Heart left ventricle (tissue), 16 donors: Measurements from ENCODE around the gene CRY2. TPM values are rescaled to one million over a fixed set of nuclear protein-coding genes. Genes with fewer than 3 reads are reported as not detected.
A peak's percentile ranks its signal among the peaks of the same experiment; 100 is the strongest.

ENCODE experiments used
- ATAC-seq, 4 donors: fragments of 200-7000 bp; cut with Tn5 transposase; one replicate each; pipeline ENCODE4 v1.9.1; 2020 to 2022; ENCODE audit warnings: moderate library complexity in 4 of 4, mild to moderate bottlenecking in 3 of 4, moderate number of reproducible peaks in 1 of 4
- DNase-seq, 5 donors: peaks; one replicate each; pipeline ENCODE4 v3.0.0-alpha.2; 2020
- H3K27ac ChIP-seq, 12 donors: fragments of 200-600 bp; sonication (generic) in 4 of 12; one replicate each; pipeline versions ENCODE4 v1.5.0 to v1.8.0; 2016 to 2022; ENCODE audit warnings: mild to moderate bottlenecking in 2 of 12
- H3K27me3 ChIP-seq, 9 donors: fragments of 200-600 bp; sonication (generic) in 2 of 9; one replicate each; pipeline versions ENCODE4 v1.5.1 to v1.8.0; 2016 to 2022; ENCODE audit warnings: mild to moderate bottlenecking in 3 of 9
- H3K36me3 ChIP-seq, 9 donors: fragments of 200-600 bp; sonication (generic) in 2 of 9; one replicate each; pipeline versions ENCODE4 v1.5.0 to v1.8.0; 2018 to 2022; ENCODE audit warnings: mild to moderate bottlenecking in 2 of 9
- H3K4me1 ChIP-seq, 12 donors: fragments of 200-600 bp; sonication (generic) in 4 of 12; one replicate each; pipeline versions ENCODE4 v1.5.0 to v1.8.0; 2016 to 2022; ENCODE audit warnings: mild to moderate bottlenecking in 3 of 12
- H3K4me3 ChIP-seq, 12 donors: fragments of 200-600 bp; sonication (generic) in 4 of 12; one replicate each; pipeline versions ENCODE4 v1.5.0 to v1.8.0; 2017 to 2022; ENCODE audit warnings: mild to moderate bottlenecking in 9 of 12, moderate library complexity in 4 of 12
- H3K9me3 ChIP-seq, 12 donors: fragments of 200-600 bp; sonication (generic) in 4 of 12; one replicate each; pipeline versions ENCODE4 v1.5.0 to v1.8.0; 2016 to 2022; ENCODE audit warnings: mild to moderate bottlenecking in 1 of 12
- CTCF ChIP-seq, 12 donors: fragments of 200-600 bp; sonication (generic) in 4 of 12; IDR thresholded peaks; one replicate each; pipeline versions ENCODE4 v1.5.0 to v1.8.0; 2018 to 2022; ENCODE audit warnings: antibody characterized with exemption in 12 of 12, mild to moderate bottlenecking in 5 of 12
- POLR2A ChIP-seq, 2 donors: fragments of 450-650 bp; IDR thresholded peaks; one replicate each; pipeline ENCODE4 v1.6.1; 2017; ENCODE audit warnings: antibody characterized with exemption in 2 of 2, mild to moderate bottlenecking in 2 of 2, moderate library complexity in 2 of 2
- WGBS, 4 donors: extraction: QIAGEN DNeasy Blood & Tissue Kit in 2 of 4; methylation state at CpG; one replicate each; pipeline versions ENCODE4 v1.1.5 to v1.1.7; 2013 to 2018; 5-methylcytosine and 5-hydroxymethylcytosine counted together
- intact Hi-C, 10 donors: fragments of 100-400 bp; cut with DNase I; formaldehyde crosslinking; loops; one replicate each; pipeline versions ENCODE4 v1.11.1 to v1.14.2; 2022
- polyA plus RNA-seq, 2 donors: library from polyadenylated mRNA; stranded (reverse); fragments of 200-250 nt; gene quantifications; one replicate each; pipeline ENCODE4 v1.2.3, GENCODE V29; 2013
- total RNA-seq, 9 donors: library from RNA; depleted of rRNA in 2 of 9; stranded (reverse); fragments of >200 nt in 2 of 9; fragmentation: NEBNext Ultra II Directional in 3 of 9; extraction: Animal tissue kit (Norgen Biotek cat#: 25700) in 3 of 9; gene quantifications; one replicate each; pipeline versions ENCODE4 v1.1.0 to v1.2.4, GENCODE V29; 2016 to 2023
- donor health status: ischemic (EF 13 %, LVEDD 7.1; RV severe dilation, severe dysfunction).
- donor health status: healthy with polysubstance abuse.
- donor health status: DM: no; HTN: yes; CAD: no.
- donor health status: DM: no; HTN: no; CAD: no.
- donor health status: ischemic (EF 25% LVEDD 6.9; RV normal size, moderate dysfunction).
- donor health status: ischemic (EF 25% LVEDD 5.7; RV mildly dilated, moderate dysfunction).
- donor health status: healthy.
- donor health status: DM: yes; HTN: yes; CAD: no.
- donor health status: ischemic (EF 35%, LVEDD 5.7; RV mildly dilated, moderate dysfunction).
- donor health status: nonischemic (EF 11% LVEDD 7.7; RV severe dilation, severe dysfunction).
- donor health status: DM: yes; HTN: yes; CAD: no.
- donor health status: PGD.
- donor health status: ischemic (EF 29% LVEDD 5.4; RV normal size, mild dysfunction).
- donor health status: nonischemic (EF 23%, LVEDD 6.1; RV moderate dilation, normal function).

CRY2 gene
- total and polyA plus RNA-seq, 11 donors = 23.2 to 132 (median 70.3) TPM

- H3K27ac ChIP-seq = peak overlapping the region in 2 of 12 donors; percentile 0 to 38
- H3K9me3 ChIP-seq = no peaks in the 10 kb centered on the region
- TF ChIP-seq POLR2A (IDR thresholded peaks at IDR 0.05) (no peak), CTCF (IDR thresholded peaks at IDR 0.05) (no peak)
- peaks cover 0 to under 1% (median 0%) of the 10 kb centered on the region in 9 donors for H3K27me3 ChIP-seq
- peaks cover 0 to 30% (median 7%) of the 10 kb centered on the region in 12 donors for H3K4me1 ChIP-seq
- no peak for DNase-seq
- no peak for ATAC-seq
- 71 to 76% (median 74%) methylated on average over 15 of the region's 15 CpGs for WGBS, 4 donors
- peaks cover 5 to 72% (median 54%) of the 10 kb centered on the region in 9 donors for H3K36me3 ChIP-seq
- intact Hi-C loops = no loop called here
- no peak overlapping the region for H3K4me3 ChIP-seq
Observed at GRCh38 chr11:45880772-45881570, 33.7 kb downstream of the CRY2 start.

GRCh38 chr11:45881708-45882368 lies 34.6 kb downstream of the CRY2 start:
- WGBS, 4 donors = 64 to 71% (median 68%) methylated on average over 6 of the region's 6 CpGs
- Histone ChIP-seq H3K27me3 (peaks cover 0 to 3% (median 0%) of the 10 kb centered on the region in 9 donors), H3K4me3 (no peak overlapping the region), H3K9me3 (no peaks in the 10 kb centered on the region), H3K4me1 (peaks cover 0 to 24% (median 8%) of the 10 kb centered on the region in 12 donors), H3K27ac (peak overlapping the region in 2 of 12 donors; percentile 0 to 38), H3K36me3 (peaks cover 4 to 63% (median 50%) of the 10 kb centered on the region in 9 donors)
- DNase-seq (no peak), ATAC-seq (no peak)
- intact Hi-C loops = no loop called here
- no peak for TF ChIP-seq CTCF (IDR thresholded peaks at IDR 0.05)
- TF ChIP-seq POLR2A (IDR thresholded peaks at IDR 0.05) = no peak

GRCh38 chr11:45884596-45885185 lies 37.4 kb downstream of the CRY2 start:
- WGBS, 4 donors = 85 to 92% (median 90%) methylated on average over 10 of the region's 10 CpGs

More at GRCh38 chr11:45884596-45885185, 37.4 kb downstream of the CRY2 start:
- no peak for TF ChIP-seq CTCF (IDR thresholded peaks at IDR 0.05)
- no peak for TF ChIP-seq POLR2A (IDR thresholded peaks at IDR 0.05)
- Histone ChIP-seq H3K27me3 (peaks cover 0 to 3% (median 0%) of the 10 kb centered on the region in 9 donors), H3K27ac (no peak overlapping the region), H3K4me3 (peak overlapping the region in 2 of 12 donors; percentile 51 to 58), H3K36me3 (peaks cover 3 to 35% (median 30%) of the 10 kb centered on the region in 9 donors), H3K9me3 (no peaks in the 10 kb centered on the region), H3K4me1 (peaks cover 0 to 24% (median 8%) of the 10 kb centered on the region in 12 donors)
- no peak for ATAC-seq
- DNase-seq = no peak
- intact Hi-C loops = no loop called here
